Measurements from ENCODE around the gene ABCE1.
A peak's percentile ranks its signal among the peaks of the same experiment; 100 is the strongest.

ABCE1 gene

DNA sequence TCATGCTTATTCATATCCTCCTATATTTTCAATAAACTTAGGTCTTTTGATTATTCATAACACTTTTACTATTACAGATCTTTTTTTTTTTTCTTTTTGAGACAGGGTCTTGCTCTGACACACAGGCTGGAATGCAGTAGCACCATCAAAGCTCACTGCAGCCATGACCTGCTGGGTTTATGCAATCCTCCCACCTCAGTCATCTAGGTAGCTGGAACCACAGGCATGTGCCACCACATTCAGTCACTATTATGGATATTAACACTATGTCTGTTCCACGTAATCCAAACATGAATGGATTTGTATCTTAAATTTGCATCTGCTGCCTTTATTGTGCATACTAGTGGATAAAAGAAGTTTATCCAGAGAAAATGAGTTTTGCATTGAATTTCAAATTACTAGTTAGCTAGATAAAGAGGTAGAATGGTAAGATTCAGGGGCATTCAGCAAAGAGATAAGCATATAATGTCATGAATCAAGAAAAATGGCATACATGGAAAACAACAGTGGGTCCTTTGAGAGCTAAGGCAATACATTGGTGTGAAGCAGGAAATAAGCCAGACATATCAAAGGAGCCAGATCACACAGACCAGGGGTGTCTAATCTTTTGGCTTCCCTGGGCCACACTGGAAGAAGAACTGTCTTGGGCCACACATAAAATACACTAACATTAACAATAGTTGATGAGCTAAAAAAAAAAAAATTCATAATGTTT lies 14.1 kb upstream of the ABCE1 start:
- DNase-seq (ENCODE audit: extremely low spot score): no peak
- POLR2A ChIA-PET: interaction anchor here (0.6 to 2.8 kb wide), 2 partner anchors 14 to 1921 kb away, joined by 4 to 20 read pairs; partner anchors contain the start of genes ABCE1 and ANAPC10

GRCh38 chr4:145090380-145090779 lies 7.7 kb upstream of the ABCE1 start:
- TF ChIP-seq NFRKB (IDR thresholded peaks at IDR 0.05) (no peak), HDGF (IDR thresholded peaks at IDR 0.05; ENCODE audit: borderline replicate concordance) (no peak), ELF4 (IDR thresholded peaks at IDR 0.05) (no peak), L3MBTL2 (conservative IDR thresholded peaks at IDR 0.05) (no peak), FOXM1 (IDR thresholded peaks at IDR 0.05; ENCODE audit: borderline replicate concordance) (no peak), LEF1 (IDR thresholded peaks at IDR 0.05; ENCODE audit: borderline replicate concordance) (no peak), TARDBP (IDR thresholded peaks at IDR 0.05) (no peak), SP1 (IDR thresholded peaks at IDR 0.05) (no peak), ARNT (IDR thresholded peaks at IDR 0.05) (no peak), BHLHE40 (IDR thresholded peaks at IDR 0.05; ENCODE audit: borderline replicate concordance) (no peak), FOXK2 (IDR thresholded peaks at IDR 0.05) (no peak), FOXA1 (IDR thresholded peaks at IDR 0.05) (no peak), CTBP1 (IDR thresholded peaks at IDR 0.05; ENCODE audit: borderline replicate concordance) (no peak), ZNF384 (IDR thresholded peaks at IDR 0.05) (no peak), SUZ12 (IDR thresholded peaks at IDR 0.05) (no peak)
- TF ChIP-seq, protein P1, sequence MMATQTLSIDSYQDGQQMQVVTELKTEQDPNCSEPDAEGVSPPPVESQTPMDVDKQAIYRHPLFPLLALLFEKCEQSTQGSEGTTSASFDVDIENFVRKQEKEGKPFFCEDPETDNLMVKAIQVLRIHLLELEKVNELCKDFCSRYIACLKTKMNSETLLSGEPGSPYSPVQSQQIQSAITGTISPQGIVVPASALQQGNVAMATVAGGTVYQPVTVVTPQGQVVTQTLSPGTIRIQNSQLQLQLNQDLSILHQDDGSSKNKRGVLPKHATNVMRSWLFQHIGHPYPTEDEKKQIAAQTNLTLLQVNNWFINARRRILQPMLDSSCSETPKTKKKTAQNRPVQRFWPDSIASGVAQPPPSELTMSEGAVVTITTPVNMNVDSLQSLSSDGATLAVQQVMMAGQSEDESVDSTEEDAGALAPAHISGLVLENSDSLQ (IDR thresholded peaks at IDR 0.05): no peak

More for the DNA sequence above, 14.1 kb upstream of the ABCE1 start:
- no peak for TF ChIP-seq SP1 (IDR thresholded peaks at IDR 0.05)
- TF ChIP-seq L3MBTL2 (conservative IDR thresholded peaks at IDR 0.05): no peak
- no peak for TF ChIP-seq FOXK2 (IDR thresholded peaks at IDR 0.05)
- no peak for TF ChIP-seq CTBP1 (IDR thresholded peaks at IDR 0.05; ENCODE audit: borderline replicate concordance)
- TF ChIP-seq, protein P1 (IDR thresholded peaks at IDR 0.05): no peak
- no peak for TF ChIP-seq HDGF (IDR thresholded peaks at IDR 0.05; ENCODE audit: borderline replicate concordance)
- TF ChIP-seq FOXM1 (IDR thresholded peaks at IDR 0.05; ENCODE audit: borderline replicate concordance): no peak
- TF ChIP-seq NFRKB (IDR thresholded peaks at IDR 0.05): no peak
- no peak for TF ChIP-seq LEF1 (IDR thresholded peaks at IDR 0.05; ENCODE audit: borderline replicate concordance)
- TF ChIP-seq ELF4 (IDR thresholded peaks at IDR 0.05): no peak
- no peak for TF ChIP-seq SUZ12 (IDR thresholded peaks at IDR 0.05)
- TF ChIP-seq TARDBP (IDR thresholded peaks at IDR 0.05): no peak
- CTCF ChIA-PET: no interaction called here

GRCh38 chr4:145093638-145094037 lies 4.5 kb upstream of the ABCE1 start:
- TF ChIP-seq L3MBTL2 (conservative IDR thresholded peaks at IDR 0.05) (no peak), BHLHE40 (IDR thresholded peaks at IDR 0.05; ENCODE audit: borderline replicate concordance) (no peak), ELF4 (IDR thresholded peaks at IDR 0.05) (no peak), NFRKB (IDR thresholded peaks at IDR 0.05) (no peak), TARDBP (IDR thresholded peaks at IDR 0.05) (no peak)
- CTCF ChIA-PET: no interaction called here
- no peak for DNase-seq (ENCODE audit: extremely low spot score)
- POLR2A ChIA-PET: no interaction called here

More at GRCh38 chr4:145090380-145090779, 7.7 kb upstream of the ABCE1 start:
- no peak for DNase-seq (ENCODE audit: extremely low spot score)
- POLR2A ChIA-PET: no interaction called here
- CTCF ChIA-PET: no interaction called here

DNA sequence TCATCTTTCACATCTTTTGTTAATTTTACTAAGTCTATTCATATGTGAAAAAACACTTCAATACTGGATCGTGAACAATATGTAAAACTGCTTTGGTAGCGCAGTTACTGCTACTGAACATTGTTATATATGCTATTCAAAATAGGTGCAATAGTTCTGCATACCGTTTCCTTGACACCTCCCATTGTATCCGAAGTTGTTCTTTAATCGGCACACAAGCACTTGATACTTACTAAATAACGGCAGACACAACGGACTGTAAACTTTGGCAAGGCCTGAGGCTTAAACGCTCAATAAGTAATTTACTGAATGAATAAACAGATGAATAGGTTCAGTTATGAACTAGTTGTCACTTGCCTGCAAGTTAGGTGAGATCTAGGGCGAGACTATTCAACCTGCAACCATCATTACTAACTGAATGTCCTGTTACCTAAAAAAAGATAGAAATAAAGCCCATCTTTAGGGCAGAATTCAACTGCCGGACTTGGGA lies 735 bp upstream of the ABCE1 start:
- TF ChIP-seq FOXM1 (IDR thresholded peaks at IDR 0.05; ENCODE audit: borderline replicate concordance): no peak
- no peak for TF ChIP-seq FOXK2 (IDR thresholded peaks at IDR 0.05)
- TF ChIP-seq, protein P1 (IDR thresholded peaks at IDR 0.05): no peak
- no peak for TF ChIP-seq HDGF (IDR thresholded peaks at IDR 0.05; ENCODE audit: borderline replicate concordance)
- TF ChIP-seq LEF1 (IDR thresholded peaks at IDR 0.05; ENCODE audit: borderline replicate concordance): no peak
- TF ChIP-seq CTBP1 (IDR thresholded peaks at IDR 0.05; ENCODE audit: borderline replicate concordance): no peak
- TF ChIP-seq ZNF384 (IDR thresholded peaks at IDR 0.05): no peak
- no peak for TF ChIP-seq L3MBTL2 (conservative IDR thresholded peaks at IDR 0.05)
- TF ChIP-seq TARDBP (IDR thresholded peaks at IDR 0.05): no peak
- CTCF ChIA-PET: interaction anchor here (0.6 to 1.1 kb wide), 2 partner anchors 88 to 329 kb away, joined by 3 to 4 read pairs; no protein-coding TSS in a partner anchor
- POLR2A ChIA-PET: interaction anchor here (0.7 to 2.1 kb wide), 21 partner anchors 10 to 919 kb away, joined by 3 to 20 read pairs (median 4); partner anchors contain the start of gene HHIP
- DNase-seq (ENCODE audit: extremely low spot score): no peak

DNA sequence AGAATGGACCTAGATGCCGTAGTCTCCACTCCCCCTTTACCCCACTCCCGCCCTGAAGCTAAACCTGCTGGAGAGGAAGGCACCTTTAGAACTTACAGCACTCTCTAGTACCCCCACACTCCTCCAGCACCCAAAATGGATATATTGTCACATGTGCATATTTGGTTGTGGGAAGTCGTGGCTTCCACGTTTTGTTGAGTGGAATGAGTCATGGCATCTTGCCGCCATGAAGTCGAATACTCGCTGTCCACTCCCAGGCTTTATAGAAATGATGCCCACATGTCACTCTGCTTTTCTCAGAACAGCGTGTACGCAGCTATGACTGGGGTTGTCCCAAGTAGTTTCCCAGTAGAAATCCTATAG lies 545 bp downstream of the ABCE1 start:
- TF ChIP-seq SUZ12 (IDR thresholded peaks at IDR 0.05) (no peak), L3MBTL2 (conservative IDR thresholded peaks at IDR 0.05) (peak; percentile 52; the same call in 1 of the 2 replicates), TARDBP (IDR thresholded peaks at IDR 0.05) (no peak), ZNF384 (IDR thresholded peaks at IDR 0.05) (no peak), ELF4 (IDR thresholded peaks at IDR 0.05) (no peak), BHLHE40 (IDR thresholded peaks at IDR 0.05; ENCODE audit: borderline replicate concordance) (no peak), FOXA1 (IDR thresholded peaks at IDR 0.05) (no peak)
- ChIA-PET CTCF (interaction anchor here (1.1 kb wide), 1 partner anchor 87 kb away, joined by 4 read pairs; no protein-coding TSS in a partner anchor), POLR2A (interaction anchor here (1.0 to 2.1 kb wide), 13 partner anchors 8 to 452 kb away, joined by 3 to 20 read pairs (median 5); partner anchors contain the start of gene HHIP)
- DNase-seq (ENCODE audit: extremely low spot score): peak; percentile 43

DNA sequence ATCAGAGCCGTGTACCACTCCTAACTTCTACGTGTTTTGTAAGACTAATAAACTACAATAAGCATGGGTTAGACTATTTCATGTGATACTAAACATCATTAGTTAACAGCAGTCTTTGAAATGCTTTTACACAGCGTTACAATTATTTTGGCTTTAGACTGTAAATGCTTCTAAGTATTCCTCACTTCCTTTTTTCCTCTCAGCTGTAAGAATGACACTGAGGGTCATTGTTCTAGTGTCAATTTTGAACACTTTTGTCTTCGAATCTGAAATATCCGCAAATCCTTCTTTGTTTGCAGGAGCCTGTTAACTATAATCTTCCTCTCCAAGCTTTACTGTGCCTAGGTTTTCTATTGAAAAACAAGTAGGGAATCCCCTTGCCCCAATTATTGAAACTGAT lies 1.5 kb downstream of the ABCE1 start:
- TF ChIP-seq L3MBTL2 (conservative IDR thresholded peaks at IDR 0.05) (no peak), CTBP1 (IDR thresholded peaks at IDR 0.05; ENCODE audit: borderline replicate concordance) (no peak), SUZ12 (IDR thresholded peaks at IDR 0.05) (no peak), FOXA1 (IDR thresholded peaks at IDR 0.05) (no peak), TARDBP (IDR thresholded peaks at IDR 0.05) (no peak), FOXM1 (IDR thresholded peaks at IDR 0.05; ENCODE audit: borderline replicate concordance) (no peak), HDGF (IDR thresholded peaks at IDR 0.05; ENCODE audit: borderline replicate concordance) (no peak), BHLHE40 (IDR thresholded peaks at IDR 0.05; ENCODE audit: borderline replicate concordance) (no peak), SP1 (IDR thresholded peaks at IDR 0.05) (no peak)
- TF ChIP-seq, protein P1 (IDR thresholded peaks at IDR 0.05): no peak
- DNase-seq (ENCODE audit: extremely low spot score): no peak
- ChIA-PET POLR2A (no interaction called here), CTCF (no interaction called here)
